K562 (cell line): Measurements from ENCODE around the gene TSPAN13. TPM values are rescaled to one million over a fixed set of nuclear protein-coding genes. Genes with fewer than 3 reads are reported as not detected.

Experiments
- CC2D1A ChIP-seq: fragments of 450-650 bp; IDR thresholded peaks from 2 replicates; pipeline ENCODE4 v1.6.1; 2017; ENCODE audit warnings: mild to moderate bottlenecking
- FOXJ2 ChIP-seq: fragments of 200-800 bp; sonication (Bioruptor generic); IDR thresholded peaks from 2 replicates; pipeline ENCODE4 v1.6.1; 2016; ENCODE audit warnings: missing genetic modification characterization, missing compliant biosample characterization
- HEY1 ChIP-seq: fragments of 250-450 bp; sonication (Bioruptor Pico); IDR thresholded peaks from 2 replicates; pipeline ENCODE4 v1.5.0; 2020; ENCODE audit warnings: mild to moderate bottlenecking, moderate library complexity, borderline replicate concordance
- JUNB ChIP-seq: fragments of 450-650 bp; formaldehyde crosslinking; conservative IDR thresholded peaks from 2 replicates; pipeline ENCODE4 v1.4.0; 2020; ENCODE audit warnings: mild to moderate bottlenecking
- LCOR ChIP-seq: sonication (generic); formaldehyde crosslinking; IDR thresholded peaks from 2 replicates; pipeline ENCODE4 v1.8.0; 2022; ENCODE audit warnings: mild to moderate bottlenecking, missing genetic modification reagents
- PHB2 ChIP-seq: fragments of 450-650 bp; IDR thresholded peaks from 2 replicates; pipeline ENCODE4 v1.6.1; 2017; ENCODE audit warnings: low read depth
- POU5F1 ChIP-seq: fragments of 150-350 bp; IDR thresholded peaks from 2 replicates; pipeline ENCODE4 v1.6.1; 2014; ENCODE audit warnings: borderline replicate concordance, low read length, low read depth, mild to moderate bottlenecking; ENCODE audit not compliant: partially characterized antibody
- SMAD2 ChIP-seq: fragments of 150-350 bp; IDR thresholded peaks from 2 replicates; pipeline ENCODE4 v1.6.1; 2014; ENCODE audit warnings: low read depth, mild to moderate bottlenecking, low read length
- SOX6 ChIP-seq: fragments of 450-650 bp; IDR thresholded peaks from 2 replicates; pipeline ENCODE4 v1.6.1; 2014; ENCODE audit warnings: mild to moderate bottlenecking
- U2AF1 ChIP-seq: fragments of 200-400 bp; formaldehyde crosslinking; optimal IDR thresholded peaks from 2 replicates; pipeline ENCODE3; 2017; ENCODE audit warnings: mild to moderate bottlenecking, low read depth, low read length, moderate library complexity
- ZBTB17 ChIP-seq: fragments of 450-650 bp; formaldehyde crosslinking; IDR thresholded peaks from 2 replicates; pipeline ENCODE4 v1.4.0; 2020; ENCODE audit warnings: mild to moderate bottlenecking
- ZEB2 ChIP-seq: fragments of 450-650 bp; IDR thresholded peaks from 2 replicates; pipeline ENCODE4 v1.6.1; 2016
- ZNF551 ChIP-seq: fragments of 250-450 bp; sonication (Bioruptor Pico); IDR thresholded peaks from 2 replicates; pipeline ENCODE4 v1.5.0; 2021; ENCODE audit warnings: mild to moderate bottlenecking, moderate library complexity
- polyA plus RNA-seq, 8 experiments: library from polyadenylated mRNA; depleted of rRNA in 4 of 8; stranded (reverse) in 5 of 8; unstranded in 3 of 8; fragments of >200 nt; fragmentation: Nextera tagmentation in 2 of 8; fragmentation: Illumina TruSeq in 1 of 8; extraction: Ambion mirVana in 2 of 8; extraction: Trizol in 1 of 8; gene quantifications; 2 replicates each; pipeline versions ENCODE4 v1.2.1 to v1.2.3, GENCODE V29; 2011 to 2014; ENCODE audit warnings: inconsistent platforms in 1 of 8, missing spikeins in 1 of 8
- total RNA-seq, 7 experiments: library from RNA; depleted of rRNA in 6 of 7; stranded (reverse); fragments of >200 nt in 6 of 7; fragmentation: Illumina TruSeq in 2 of 7; extraction: Trizol in 2 of 7; gene quantifications; 2 replicates each; pipeline versions ENCODE4 v1.2.1 to v1.2.3, GENCODE V29; 2011 to 2021; ENCODE audit warnings: low replicate concordance in 1 of 7
- TF ChIP-seq, protein P1 (sequence below): fragments of 450-650 bp; IDR thresholded peaks from 2 replicates; pipeline ENCODE4 v1.7.0; 2016; ENCODE audit warnings: borderline replicate concordance
- TF ChIP-seq, protein P2 (sequence below): fragments of 250-450 bp; sonication (Bioruptor Pico); IDR thresholded peaks from 2 replicates; pipeline ENCODE4 v1.8.0; 2021; ENCODE audit warnings: moderate library complexity, mild to moderate bottlenecking, inconsistent platforms
- TF ChIP-seq, protein P3 (sequence below), 2 experiments: fragments of 450-650 bp; IDR thresholded peaks; 2 replicates each; pipeline ENCODE4 v1.6.1; 2018; ENCODE audit warnings: mild to moderate bottlenecking in 2 of 2, low read depth in 1 of 2; ENCODE audit not compliant: partially characterized antibody in 2 of 2
- TF ChIP-seq, protein P4 (sequence below): fragments of 450-650 bp; formaldehyde crosslinking; IDR thresholded peaks from 2 replicates; pipeline ENCODE4 v1.4.0; 2020; ENCODE audit warnings: mild to moderate bottlenecking
- TF ChIP-seq, protein P5 (sequence below): fragments of 250-450 bp; sonication (Bioruptor Pico); IDR thresholded peaks from 2 replicates; pipeline ENCODE4 v1.4.0; 2020
- TF ChIP-seq, protein P6 (sequence below): fragments of 250-450 bp; sonication (Bioruptor Pico); IDR thresholded peaks from 2 replicates; pipeline ENCODE4 v1.8.0; 2021; ENCODE audit warnings: borderline replicate concordance, mild to moderate bottlenecking, moderate library complexity; ENCODE audit not compliant: poor library complexity, severe bottlenecking

The TSPAN13 gene
- total and polyA plus RNA-seq, 9 of the 15 experiments (the other 6 are each of a cell fraction or from before 2014, with no cell fraction given): 7.8 to 46.3 (median 20.0) TPM

DNA sequence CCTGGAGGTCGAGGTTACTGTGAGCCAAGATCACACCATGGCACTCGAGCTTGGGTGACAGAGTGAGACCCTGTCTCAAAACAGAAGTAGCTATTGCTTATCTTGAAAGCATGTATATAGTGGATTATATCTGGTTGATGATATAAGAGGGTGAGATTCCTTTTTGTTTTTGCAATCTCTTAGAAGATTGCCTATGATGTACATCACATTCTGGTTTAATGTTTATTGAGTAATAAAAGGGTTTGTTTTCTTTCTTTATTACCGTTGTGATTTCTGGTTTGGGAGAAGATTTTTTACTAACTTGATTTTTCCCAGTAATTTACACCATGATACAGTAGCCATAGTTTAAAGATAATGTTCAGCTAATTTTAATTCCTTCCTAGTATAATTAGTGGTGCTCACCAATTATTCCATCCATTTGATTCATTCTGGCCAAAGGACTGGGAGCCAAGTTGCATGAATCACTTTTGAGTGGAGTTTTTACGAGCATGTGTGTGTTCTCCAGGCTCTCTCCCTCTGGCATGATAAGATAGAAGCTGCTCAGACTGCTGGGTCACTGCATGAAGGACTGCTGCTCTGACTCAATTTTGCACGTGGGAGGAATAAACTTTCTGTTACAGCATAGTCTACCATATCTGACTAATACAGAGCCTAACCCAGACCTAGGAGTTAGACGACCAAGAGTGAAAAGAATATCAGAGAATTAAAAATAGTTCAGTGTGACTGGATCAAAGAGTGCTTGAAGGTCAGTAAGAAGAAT, 13.5 kb upstream of the TSPAN13 start (continued):
- no peak for TF ChIP-seq FOXJ2 (tag)
- TF ChIP-seq, protein P1, sequence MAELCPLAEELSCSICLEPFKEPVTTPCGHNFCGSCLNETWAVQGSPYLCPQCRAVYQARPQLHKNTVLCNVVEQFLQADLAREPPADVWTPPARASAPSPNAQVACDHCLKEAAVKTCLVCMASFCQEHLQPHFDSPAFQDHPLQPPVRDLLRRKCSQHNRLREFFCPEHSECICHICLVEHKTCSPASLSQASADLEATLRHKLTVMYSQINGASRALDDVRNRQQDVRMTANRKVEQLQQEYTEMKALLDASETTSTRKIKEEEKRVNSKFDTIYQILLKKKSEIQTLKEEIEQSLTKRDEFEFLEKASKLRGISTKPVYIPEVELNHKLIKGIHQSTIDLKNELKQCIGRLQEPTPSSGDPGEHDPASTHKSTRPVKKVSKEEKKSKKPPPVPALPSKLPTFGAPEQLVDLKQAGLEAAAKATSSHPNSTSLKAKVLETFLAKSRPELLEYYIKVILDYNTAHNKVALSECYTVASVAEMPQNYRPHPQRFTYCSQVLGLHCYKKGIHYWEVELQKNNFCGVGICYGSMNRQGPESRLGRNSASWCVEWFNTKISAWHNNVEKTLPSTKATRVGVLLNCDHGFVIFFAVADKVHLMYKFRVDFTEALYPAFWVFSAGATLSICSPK: no peak
- no peak for TF ChIP-seq SMAD2
- peak; percentile 68; the same call in 1 of the 2 replicates for TF ChIP-seq CC2D1A
- TF ChIP-seq U2AF1: no peak
- TF ChIP-seq ZEB2: peak; percentile 41; the same call in 1 of the 2 replicates
- TF ChIP-seq LCOR (CRISPR knock-in tag): peak; percentile 82; the same call in 1 of the 2 replicates
- TF ChIP-seq, protein P2, sequence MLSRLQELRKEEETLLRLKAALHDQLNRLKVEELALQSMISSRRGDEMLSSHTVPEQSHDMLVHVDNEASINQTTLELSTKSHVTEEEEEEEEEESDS (CRISPR knock-in tag): no peak
- peak; percentile 81 for TF ChIP-seq SOX6
- TF ChIP-seq ZBTB17 (CRISPR knock-in tag): no peak; the same call in 1 of the 2 replicates
- TF ChIP-seq POU5F1: no peak
- TF ChIP-seq, protein P3, sequence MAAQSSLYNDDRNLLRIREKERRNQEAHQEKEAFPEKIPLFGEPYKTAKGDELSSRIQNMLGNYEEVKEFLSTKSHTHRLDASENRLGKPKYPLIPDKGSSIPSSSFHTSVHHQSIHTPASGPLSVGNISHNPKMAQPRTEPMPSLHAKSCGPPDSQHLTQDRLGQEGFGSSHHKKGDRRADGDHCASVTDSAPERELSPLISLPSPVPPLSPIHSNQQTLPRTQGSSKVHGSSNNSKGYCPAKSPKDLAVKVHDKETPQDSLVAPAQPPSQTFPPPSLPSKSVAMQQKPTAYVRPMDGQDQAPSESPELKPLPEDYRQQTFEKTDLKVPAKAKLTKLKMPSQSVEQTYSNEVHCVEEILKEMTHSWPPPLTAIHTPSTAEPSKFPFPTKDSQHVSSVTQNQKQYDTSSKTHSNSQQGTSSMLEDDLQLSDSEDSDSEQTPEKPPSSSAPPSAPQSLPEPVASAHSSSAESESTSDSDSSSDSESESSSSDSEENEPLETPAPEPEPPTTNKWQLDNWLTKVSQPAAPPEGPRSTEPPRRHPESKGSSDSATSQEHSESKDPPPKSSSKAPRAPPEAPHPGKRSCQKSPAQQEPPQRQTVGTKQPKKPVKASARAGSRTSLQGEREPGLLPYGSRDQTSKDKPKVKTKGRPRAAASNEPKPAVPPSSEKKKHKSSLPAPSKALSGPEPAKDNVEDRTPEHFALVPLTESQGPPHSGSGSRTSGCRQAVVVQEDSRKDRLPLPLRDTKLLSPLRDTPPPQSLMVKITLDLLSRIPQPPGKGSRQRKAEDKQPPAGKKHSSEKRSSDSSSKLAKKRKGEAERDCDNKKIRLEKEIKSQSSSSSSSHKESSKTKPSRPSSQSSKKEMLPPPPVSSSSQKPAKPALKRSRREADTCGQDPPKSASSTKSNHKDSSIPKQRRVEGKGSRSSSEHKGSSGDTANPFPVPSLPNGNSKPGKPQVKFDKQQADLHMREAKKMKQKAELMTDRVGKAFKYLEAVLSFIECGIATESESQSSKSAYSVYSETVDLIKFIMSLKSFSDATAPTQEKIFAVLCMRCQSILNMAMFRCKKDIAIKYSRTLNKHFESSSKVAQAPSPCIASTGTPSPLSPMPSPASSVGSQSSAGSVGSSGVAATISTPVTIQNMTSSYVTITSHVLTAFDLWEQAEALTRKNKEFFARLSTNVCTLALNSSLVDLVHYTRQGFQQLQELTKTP (IDR thresholded peaks at IDR 0.05; ENCODE audit: low read depth in 1 of 2, partially characterized antibody in 2 of 2): peak in 1 of 2 experiments; percentile 40
- TF ChIP-seq PHB2: no peak
- TF ChIP-seq ZNF551 (CRISPR knock-in tag): no peak
- TF ChIP-seq, protein P4, sequence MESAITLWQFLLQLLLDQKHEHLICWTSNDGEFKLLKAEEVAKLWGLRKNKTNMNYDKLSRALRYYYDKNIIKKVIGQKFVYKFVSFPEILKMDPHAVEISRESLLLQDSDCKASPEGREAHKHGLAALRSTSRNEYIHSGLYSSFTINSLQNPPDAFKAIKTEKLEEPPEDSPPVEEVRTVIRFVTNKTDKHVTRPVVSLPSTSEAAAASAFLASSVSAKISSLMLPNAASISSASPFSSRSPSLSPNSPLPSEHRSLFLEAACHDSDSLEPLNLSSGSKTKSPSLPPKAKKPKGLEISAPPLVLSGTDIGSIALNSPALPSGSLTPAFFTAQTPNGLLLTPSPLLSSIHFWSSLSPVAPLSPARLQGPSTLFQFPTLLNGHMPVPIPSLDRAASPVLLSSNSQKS: no peak
- TF ChIP-seq JUNB (CRISPR knock-in tag): no peak; the same call in 1 of the 2 replicates
- no peak for TF ChIP-seq HEY1 (CRISPR knock-in tag)
- TF ChIP-seq, protein P5, sequence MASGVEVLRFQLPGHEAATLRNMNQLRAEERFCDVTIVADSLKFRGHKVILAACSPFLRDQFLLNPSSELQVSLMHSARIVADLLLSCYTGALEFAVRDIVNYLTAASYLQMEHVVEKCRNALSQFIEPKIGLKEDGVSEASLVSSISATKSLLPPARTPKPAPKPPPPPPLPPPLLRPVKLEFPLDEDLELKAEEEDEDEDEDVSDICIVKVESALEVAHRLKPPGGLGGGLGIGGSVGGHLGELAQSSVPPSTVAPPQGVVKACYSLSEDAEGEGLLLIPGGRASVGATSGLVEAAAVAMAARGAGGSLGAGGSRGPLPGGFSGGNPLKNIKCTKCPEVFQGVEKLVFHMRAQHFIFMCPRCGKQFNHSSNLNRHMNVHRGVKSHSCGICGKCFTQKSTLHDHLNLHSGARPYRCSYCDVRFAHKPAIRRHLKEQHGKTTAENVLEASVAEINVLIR: no peak
- TF ChIP-seq, protein P6, sequence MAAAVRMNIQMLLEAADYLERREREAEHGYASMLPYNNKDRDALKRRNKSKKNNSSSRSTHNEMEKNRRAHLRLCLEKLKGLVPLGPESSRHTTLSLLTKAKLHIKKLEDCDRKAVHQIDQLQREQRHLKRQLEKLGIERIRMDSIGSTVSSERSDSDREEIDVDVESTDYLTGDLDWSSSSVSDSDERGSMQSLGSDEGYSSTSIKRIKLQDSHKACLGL (CRISPR knock-in tag): no peak
